Measurements from ENCODE around the gene AP2A2.

GRCh38 chr11:992577-992976, 66.9 kb downstream of the AP2A2 start:
- no peak for TF ChIP-seq CTCF (conservative IDR thresholded peaks at IDR 0.05)
- no peak for TF ChIP-seq EZH2 (IDR thresholded peaks at IDR 0.05; ENCODE audit: low read depth)

All from PC-9 (cell line).